K562 treated with DMSO at 1 percent for 12 hours (cell line): ENCODE data around the gene GNAL. TPM values are rescaled to one million over a fixed set of nuclear protein-coding genes. Genes with fewer than 3 reads are reported as not detected.

Experiments used
- total RNA-seq: library from RNA; unstranded; fragments of 300-600 nt; gene quantifications from 2 replicates; pipeline ENCODE4 v1.2.3, GENCODE V29; 2022; ENCODE audit not compliant: insufficient read depth

Gene GNAL
- total RNA-seq, result 0.13 and 0.41 TPM in 2 replicates

DNA sequence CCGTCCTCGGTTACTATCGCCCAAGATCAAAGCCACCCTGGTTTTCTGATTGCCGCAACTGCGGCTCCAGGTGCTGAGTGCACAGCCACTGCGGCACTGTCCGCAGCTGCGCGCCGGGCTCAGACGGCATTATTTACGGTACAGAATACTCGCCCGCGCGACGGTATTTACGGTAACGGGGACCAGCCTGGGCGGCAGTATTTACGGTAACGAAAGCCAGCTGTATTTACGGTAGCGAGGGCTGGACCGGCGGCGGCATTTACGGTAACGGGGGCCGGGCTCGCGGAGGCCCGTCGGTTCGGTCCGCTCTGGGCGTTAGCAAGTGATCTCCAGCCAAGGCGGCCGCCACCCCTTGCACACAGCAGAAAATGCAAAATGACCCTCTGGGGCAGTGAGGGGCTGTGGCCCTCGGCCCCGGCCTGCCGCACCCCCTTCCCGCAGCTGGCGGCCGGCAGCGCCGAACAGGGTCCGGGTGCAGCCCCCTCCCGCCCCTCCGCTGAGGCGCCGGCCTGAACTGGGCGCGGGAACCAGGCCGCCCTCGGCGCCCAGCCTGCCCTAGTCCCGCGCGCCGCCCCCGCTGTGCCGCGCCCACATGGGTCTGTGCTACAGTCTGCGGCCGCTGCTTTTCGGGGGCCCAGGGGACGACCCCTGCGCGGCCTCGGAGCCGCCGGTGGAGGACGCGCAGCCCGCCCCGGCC lies at the start of gene GNAL:
GNAL (plus strand) TSS at position 293 of the 697 bp plus-strand sequence; CDS start at position 593, 300 bp downstream.

DNA sequence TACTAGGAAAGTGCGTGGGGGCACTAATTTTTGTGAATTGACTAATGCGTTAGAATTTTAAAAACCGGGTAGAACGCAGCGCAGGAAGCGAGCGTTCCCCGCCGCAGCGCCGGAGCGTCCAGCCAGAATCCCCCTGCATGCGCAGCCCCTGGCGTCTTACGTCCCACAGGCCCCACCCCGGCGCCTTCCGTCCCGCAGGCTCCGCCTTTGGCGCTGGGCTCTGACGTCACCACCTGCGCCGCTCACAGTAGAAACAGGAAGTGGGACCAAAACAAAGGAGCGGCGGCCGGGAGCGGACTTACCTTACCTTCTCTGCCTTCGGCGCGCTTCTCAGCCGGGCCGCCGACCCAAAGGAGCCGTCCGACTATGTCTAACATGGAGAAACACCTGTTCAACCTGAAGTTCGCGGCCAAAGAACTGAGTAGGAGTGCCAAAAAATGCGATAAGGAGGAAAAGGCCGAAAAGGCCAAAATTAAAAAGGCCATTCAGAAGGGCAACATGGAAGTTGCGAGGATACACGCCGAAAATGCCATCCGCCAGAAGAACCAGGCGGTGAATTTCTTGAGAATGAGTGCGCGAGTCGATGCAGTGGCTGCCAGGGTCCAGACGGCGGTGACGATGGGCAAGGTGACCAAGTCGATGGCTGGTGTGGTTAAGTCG lies 162.2 kb downstream of the GNAL start, which contains the start of gene CHMP1B:
CHMP1B (plus strand) TSS at position 268 of the 660 bp plus-strand sequence; CDS start at position 367, 99 bp downstream.

DNA sequence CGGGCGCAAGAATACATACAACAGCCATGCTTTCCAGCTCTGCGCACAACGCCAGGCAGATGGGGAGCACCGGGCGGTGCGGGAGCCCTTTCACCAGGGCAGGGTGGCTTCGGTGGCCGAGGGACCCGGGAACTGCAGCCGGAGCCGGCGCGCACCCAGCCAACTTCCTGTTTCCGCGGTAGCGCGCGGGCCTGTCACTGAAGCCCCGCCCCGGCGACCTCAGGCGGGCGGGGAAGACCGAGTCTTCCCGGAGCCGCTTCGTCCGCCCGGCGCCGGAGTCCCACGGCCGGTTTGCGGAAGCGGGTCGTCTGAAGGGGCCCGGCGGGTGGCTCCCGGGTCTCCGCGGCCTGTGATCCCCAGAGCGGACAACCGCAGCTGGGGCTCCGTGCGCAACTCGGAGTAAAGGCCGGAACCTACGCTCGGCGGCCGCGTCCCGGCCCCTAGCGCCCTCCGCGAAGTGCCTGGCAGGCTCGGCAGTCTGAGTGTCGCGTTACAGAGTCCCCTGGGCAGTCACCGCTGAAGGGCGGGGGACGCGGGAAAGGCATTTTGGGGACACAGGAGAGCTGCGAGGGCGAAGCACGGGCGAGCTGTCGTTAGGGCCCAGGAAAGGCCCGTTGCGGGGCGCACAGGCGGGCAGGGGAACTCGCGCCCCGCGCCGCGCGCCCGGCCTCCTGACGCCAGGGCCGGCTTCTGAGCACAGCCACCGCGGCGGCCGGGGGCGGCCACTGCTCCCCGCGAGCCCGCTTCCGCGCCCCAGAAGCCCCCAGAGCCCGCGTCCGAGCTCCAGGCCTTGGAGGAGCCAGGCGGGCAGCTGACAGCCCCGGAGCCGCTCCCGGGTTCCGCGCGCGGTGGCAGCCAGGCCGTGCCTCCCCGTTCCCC lies 219.4 kb downstream of the GNAL start, which contains the start of gene MPPE1:
MPPE1 (minus strand) TSS at position 136 of the 879 bp plus-strand sequence. CDS start 11,053 bp downstream, outside the sequence.

Other genes with a start within 250 kb of the GNAL start
- not detected in 2 replicates for gene SLC35G4, start 79.7 kb upstream of the GNAL start, total RNA-seq
- gene CHMP1B, start 162.1 kb downstream of the GNAL start, total RNA-seq, result 24.6 and 37.8 TPM in 2 replicates
- gene MPPE1, start 219.1 kb downstream of the GNAL start, total RNA-seq, result 15.8 and 31.8 TPM in 2 replicates